NCI-H69 (cell line): ENCODE measurements around the gene MAPKAP1.

Experiments used
- DNase-seq: peaks from one replicate; lab custom pipeline; 2025; lab: John Stamatoyannopoulos, UW

MAPKAP1 gene

DNA sequence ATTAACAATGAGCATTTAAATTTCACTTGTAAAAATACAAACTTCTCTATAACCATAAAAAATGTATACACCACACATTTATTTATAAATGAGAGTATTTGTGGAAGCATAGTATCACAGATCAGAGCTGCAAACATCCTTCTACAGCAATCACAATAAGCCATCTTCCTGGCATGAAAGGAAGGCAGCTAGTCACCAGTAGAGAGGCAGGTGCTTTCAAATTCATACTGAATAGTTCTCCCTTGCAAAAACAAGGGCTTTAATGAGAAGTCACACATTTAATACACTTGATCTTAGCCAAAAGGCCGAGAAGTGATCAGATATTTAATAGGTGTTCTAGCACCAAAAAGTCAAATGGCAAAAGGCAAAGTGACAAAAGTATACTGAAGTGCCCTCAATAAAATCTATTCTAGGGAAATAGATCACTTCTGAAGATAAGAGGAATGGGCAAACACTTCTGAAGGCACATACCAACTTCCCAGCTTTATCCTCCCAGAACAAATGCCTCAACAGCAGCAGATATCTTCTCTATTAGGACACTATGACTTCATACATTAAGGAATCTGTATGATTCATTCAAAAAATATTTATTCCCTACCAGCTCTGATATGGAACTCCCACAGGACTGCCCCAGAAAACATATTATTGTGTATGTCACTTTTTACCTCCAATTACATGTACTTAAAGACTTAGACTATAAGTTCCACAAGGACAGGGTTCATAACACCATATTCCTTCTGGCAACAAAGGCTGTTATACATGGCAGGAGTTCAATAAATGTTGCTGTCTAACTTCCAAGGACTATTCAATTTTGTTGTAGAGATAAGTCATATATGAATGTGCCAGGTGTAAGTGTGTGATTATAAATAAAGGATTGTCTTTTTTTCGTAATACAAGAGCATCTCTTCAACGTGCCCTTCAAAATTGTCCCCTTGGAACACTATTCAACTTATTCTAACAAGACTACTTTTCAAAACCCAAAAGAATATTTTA is 31.7 kb downstream of the MAPKAP1 start:
- DNase-seq = no peak

DNA sequence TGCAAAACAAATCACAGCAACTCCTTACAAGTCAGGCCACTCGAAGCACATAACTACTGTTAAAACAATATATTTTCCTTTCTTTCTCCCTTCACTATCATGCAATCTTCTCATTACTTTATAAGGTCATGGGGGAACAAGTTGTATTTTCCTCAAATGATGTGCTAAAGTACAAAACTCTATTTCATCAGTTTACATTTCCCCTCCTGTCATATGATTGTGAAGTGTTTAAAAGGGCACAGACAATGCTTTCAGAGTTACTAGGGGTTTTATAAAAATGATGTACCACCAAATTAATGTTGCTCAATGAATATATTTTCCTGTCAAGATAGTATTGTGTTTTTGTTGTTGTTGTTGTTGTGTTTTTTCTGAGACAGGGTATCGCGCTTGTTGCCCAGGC is 34.1 kb downstream of the MAPKAP1 start:
- DNase-seq = no peak

- no peak for DNase-seq
Measured at GRCh38 chr9:125663127-125663526, 43.9 kb downstream of the MAPKAP1 start.

DNA sequence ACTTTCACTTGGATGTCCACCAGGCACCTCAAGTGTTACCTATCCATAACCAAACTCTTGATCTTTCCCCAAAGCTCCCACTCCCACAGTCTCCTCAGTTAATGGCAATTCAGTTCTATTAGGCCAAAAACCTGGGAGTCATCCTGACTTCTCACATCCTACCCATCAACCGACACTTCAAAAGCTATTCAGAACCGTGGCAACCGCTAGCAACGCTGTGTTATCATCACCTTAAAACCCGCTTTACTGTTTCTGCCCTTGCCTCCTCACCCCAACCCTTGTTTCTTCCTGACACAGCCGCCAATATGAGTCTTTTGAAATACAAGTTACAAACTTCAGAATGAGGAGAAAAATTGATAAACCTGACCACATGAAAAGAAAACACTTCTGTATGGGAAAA is 46.5 kb downstream of the MAPKAP1 start:
- DNase-seq = no peak

DNA sequence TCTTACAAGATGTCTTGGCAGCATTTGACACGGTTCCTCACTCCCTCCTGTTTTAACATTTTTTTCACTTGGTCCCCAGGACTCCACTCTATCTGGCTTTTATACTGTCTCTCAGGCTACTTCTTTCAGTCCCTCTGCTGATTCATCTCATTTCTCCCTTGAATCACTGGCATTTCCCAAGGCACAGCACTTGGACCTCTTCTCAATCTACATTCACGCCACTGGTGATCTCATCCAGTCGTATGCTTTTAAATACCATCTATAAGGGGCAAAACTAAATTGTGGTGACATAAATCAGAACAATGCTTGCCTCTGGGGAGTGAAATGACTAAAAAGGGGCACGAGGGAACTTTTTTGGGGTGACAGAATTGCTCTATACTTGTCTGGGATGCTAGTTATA is 47.1 kb downstream of the MAPKAP1 start:
- DNase-seq = no peak

- DNase-seq = no peak
Measured at GRCh38 chr9:125659201-125659840, 47.7 kb downstream of the MAPKAP1 start.

DNA sequence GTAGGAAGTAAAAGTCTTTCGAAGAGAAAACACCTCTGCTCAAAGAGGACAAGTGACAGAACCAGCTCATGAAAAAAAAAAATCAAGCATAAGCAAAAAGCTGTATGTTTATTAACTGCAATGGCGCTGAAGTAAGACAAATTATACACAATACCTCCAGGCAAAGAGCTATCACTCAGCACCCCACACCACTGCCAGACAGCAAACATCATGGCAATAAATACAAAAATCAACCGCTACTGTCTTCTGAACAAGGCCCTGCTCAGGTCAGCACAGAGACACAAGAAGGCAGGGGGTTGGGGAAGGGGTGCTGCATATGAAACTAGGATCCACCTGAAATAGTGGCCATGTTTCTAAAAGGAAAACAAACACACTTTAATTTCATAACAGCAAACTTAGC is 50.4 kb downstream of the MAPKAP1 start:
- no peak for DNase-seq

DNA sequence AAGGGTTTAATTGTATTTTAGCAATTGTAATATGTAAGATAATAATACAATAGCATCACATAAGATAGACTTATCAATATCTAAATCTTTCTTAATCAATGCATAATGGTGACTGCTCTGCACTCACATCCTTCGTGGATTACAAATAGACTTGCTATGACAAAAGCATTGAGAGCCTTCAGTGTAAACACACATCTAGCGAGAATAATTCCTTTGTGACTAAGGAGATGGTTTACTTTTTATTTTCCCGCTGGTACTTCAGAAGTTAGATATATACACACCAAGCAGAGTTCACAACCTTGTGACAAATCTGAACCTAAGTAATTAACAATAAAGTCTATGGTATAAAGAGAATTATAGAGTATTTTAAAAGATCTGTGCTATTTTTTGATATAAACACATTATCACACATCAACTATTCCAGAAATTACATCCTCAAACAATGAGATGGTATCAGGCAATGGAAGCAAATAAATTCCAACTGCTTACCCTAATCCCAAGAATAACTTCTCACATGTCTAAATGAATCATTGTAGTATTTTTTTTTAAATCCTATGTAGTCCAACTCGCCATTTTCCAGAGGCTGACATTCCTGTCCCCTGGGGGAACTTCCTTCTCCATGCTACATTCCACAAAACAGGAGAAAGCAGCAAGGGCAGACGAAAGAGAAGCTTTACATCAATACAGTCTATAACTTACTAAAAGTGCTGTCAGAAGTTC is 51.2 kb downstream of the MAPKAP1 start:
- DNase-seq = no peak

GRCh38 chr9:125655066-125655633 is 51.9 kb downstream of the MAPKAP1 start:
- DNase-seq = no peak

GRCh38 chr9:125654121-125654520 is 52.9 kb downstream of the MAPKAP1 start:
- no peak for DNase-seq

- DNase-seq = no peak
Measured at GRCh38 chr9:125653325-125653724, 53.7 kb downstream of the MAPKAP1 start.

DNA sequence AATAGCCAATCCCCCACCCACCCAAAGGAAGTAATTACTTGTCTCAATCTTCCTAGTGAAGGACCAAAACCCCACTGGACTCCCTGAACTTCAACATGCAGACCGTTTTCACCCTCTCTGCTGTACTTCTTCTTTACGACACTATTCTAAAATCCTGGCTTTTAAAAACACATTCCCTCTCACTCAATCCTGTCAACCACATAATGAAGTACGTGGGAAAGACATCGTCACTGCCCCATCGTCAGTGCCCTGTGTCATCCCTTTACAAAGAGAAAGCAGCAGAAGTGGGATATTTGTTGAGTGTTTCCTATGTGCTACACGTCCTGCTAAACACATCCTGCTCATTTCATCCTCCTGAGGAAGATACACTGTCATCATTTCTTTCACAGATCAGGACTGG is 54.2 kb downstream of the MAPKAP1 start:
- no peak for DNase-seq

- DNase-seq = no peak
Measured at GRCh38 chr9:125652233-125652594, 54.8 kb downstream of the MAPKAP1 start.

DNA sequence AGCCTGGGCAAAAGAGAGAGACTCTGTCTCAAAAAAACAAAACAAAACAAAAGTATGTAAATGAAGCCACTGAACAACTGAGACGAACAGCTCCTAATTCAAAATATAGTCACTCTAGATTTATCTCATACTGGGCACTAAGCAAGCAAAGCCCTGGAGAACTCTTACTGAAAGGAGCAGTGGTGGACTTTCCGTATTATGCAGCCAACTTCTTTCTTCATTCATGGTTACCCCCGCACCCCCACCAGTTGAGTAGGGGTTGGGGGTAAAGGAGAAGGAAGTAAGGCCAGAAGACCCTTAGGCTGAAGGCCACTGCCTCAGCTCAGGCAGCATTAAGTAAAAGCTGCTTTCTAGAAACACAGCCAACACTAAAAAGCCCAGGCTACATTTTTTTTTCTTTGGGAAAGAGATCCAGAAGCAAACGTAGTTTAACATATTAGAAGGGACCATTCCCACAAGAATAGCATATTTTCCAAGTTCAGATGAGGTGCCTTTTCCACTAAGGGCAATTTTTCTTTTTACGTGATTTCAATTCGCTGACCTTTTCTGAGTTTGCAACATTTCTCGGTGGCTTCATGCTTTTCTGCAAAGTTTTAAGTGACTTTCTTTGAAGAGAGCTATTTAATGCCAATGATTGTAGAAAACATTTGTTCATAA is 55.3 kb downstream of the MAPKAP1 start:
- DNase-seq = no peak

- no peak for DNase-seq
Measured at GRCh38 chr9:125650271-125650737, 56.7 kb downstream of the MAPKAP1 start.

- DNase-seq = no peak
Measured at GRCh38 chr9:125649826-125650225, 57.2 kb downstream of the MAPKAP1 start.

DNA sequence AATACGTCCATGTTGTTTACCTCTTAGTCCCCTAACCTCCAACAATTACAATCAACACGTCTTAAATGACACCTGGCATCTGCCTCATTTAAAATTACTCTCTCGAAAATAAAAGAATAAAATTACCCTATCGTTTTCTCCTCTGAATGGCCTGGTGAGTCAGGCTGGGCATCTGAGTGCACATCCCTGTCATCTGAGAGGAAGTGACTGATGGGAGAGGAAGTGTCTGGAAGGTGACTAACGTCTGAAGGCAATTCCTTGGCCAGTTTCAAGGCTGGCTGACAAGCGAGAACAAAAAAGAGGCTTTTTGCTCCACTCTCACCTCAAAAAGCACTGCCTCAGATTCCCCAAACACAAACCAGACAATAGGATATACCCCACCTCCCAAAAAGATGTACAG is 57.7 kb downstream of the MAPKAP1 start:
- peak; percentile 84 for DNase-seq

- DNase-seq = no peak
Measured at GRCh38 chr9:125648294-125648693, 58.7 kb downstream of the MAPKAP1 start.

GRCh38 chr9:125646621-125647100 is 60.3 kb downstream of the MAPKAP1 start:
- no peak for DNase-seq

GRCh38 chr9:125646217-125646616 is 60.8 kb downstream of the MAPKAP1 start:
- no peak for DNase-seq

GRCh38 chr9:125644819-125645507 is 62.0 kb downstream of the MAPKAP1 start:
- DNase-seq = no peak
